Osteocyte (in vitro differentiated cells): ENCODE results near the gene GOLGA2. TPM values are rescaled to one million over a fixed set of nuclear protein-coding genes. Genes with fewer than 3 reads are reported as not detected.

Experiments used
- DNase-seq: peaks from one replicate; pipeline ENCODE4 v3.0.0; 2021; ENCODE audit warnings: mixed read lengths; ENCODE audit not compliant: unreplicated experiment; ENCODE audit errors: extremely low spot score
- H3K27ac Mint-ChIP-seq: one replicate; pipeline ENCODE4 v1.8.0; 2021; ENCODE audit warnings: mild to moderate bottlenecking, mixed read lengths; ENCODE audit not compliant: unreplicated experiment
- H3K27me3 Mint-ChIP-seq: one replicate; pipeline ENCODE4 v1.8.0; 2021; ENCODE audit warnings: mixed read lengths; ENCODE audit not compliant: unreplicated experiment
- H3K36me3 Mint-ChIP-seq: one replicate; pipeline ENCODE4 v1.8.0; 2021; ENCODE audit warnings: mixed read lengths; ENCODE audit not compliant: unreplicated experiment
- H3K4me1 Mint-ChIP-seq: one replicate; pipeline ENCODE4 v1.8.0; 2021; ENCODE audit warnings: mixed read lengths; ENCODE audit not compliant: unreplicated experiment
- H3K4me3 Mint-ChIP-seq: one replicate; pipeline ENCODE4 v1.8.0; 2021; ENCODE audit warnings: mild to moderate bottlenecking, moderate library complexity, mixed read lengths; ENCODE audit not compliant: unreplicated experiment
- H3K9me3 Mint-ChIP-seq: one replicate; pipeline ENCODE4 v1.8.0; 2021; ENCODE audit warnings: mixed read lengths; ENCODE audit not compliant: unreplicated experiment
- total RNA-seq: library from RNA; stranded (reverse); gene quantifications from 2 replicates; pipeline ENCODE4 v1.2.1, GENCODE V29; 2021
- TF ChIP-seq, protein P1 (sequence below): fragments of 200-600 bp; sonication (generic); IDR thresholded peaks from 2 replicates; pipeline ENCODE4 v1.5.0; 2021; ENCODE audit warnings: antibody characterized with exemption, mild to moderate bottlenecking, moderate library complexity

Gene GOLGA2
- total RNA-seq, 1 donor from 2014 or later: 184 TPM

DNA sequence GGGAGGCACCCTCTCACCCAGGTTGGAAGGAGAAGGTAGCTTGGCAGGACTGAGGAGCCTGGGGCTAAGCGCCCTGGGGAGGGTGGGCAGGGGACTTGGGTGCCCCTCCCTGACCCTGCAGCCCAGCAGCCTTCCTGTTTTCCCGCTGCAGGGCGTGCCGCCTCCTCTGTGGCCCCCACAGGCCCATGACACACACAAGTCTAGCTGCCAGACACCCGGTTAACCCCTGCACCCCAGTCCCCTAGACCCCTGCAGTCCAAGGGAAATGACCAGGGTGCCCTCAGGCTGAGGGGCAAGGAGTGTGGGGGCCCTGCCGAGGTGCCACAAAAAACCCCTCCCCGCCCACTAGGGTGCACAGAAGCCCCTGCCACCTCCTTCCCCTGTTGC is 33.0 kb downstream of the GOLGA2 start:
- peaks cover 37% of the 10 kb centered on the region for H3K4me1 Mint-ChIP-seq
- no peaks in the 10 kb centered on the region for H3K36me3 Mint-ChIP-seq
- H3K4me3 Mint-ChIP-seq: no peak overlapping the region
- H3K27me3 Mint-ChIP-seq: no peaks in the 10 kb centered on the region
- peak overlapping the region; percentile 1 for H3K27ac Mint-ChIP-seq
- no peak for DNase-seq
- no peaks in the 10 kb centered on the region for H3K9me3 Mint-ChIP-seq
- TF ChIP-seq, protein P1, sequence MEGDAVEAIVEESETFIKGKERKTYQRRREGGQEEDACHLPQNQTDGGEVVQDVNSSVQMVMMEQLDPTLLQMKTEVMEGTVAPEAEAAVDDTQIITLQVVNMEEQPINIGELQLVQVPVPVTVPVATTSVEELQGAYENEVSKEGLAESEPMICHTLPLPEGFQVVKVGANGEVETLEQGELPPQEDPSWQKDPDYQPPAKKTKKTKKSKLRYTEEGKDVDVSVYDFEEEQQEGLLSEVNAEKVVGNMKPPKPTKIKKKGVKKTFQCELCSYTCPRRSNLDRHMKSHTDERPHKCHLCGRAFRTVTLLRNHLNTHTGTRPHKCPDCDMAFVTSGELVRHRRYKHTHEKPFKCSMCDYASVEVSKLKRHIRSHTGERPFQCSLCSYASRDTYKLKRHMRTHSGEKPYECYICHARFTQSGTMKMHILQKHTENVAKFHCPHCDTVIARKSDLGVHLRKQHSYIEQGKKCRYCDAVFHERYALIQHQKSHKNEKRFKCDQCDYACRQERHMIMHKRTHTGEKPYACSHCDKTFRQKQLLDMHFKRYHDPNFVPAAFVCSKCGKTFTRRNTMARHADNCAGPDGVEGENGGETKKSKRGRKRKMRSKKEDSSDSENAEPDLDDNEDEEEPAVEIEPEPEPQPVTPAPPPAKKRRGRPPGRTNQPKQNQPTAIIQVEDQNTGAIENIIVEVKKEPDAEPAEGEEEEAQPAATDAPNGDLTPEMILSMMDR: no peak

DNA sequence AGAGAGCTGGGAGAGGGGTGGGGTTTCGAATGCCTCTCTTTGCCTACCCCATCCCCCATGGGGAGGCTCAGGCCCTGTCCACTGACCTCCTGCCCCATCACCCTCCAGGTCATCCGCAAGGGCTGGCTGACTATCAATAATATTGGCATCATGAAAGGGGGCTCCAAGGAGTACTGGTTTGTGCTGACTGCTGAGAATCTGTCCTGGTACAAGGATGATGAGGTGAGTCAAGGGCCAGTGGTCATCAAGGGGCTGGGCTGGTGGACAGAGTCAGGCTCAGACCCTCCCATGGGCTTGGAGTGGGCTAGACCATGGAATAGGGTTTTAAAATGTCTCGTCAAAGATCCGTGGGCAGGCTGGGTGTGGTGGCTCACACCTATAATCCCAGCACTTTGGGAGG is 33.7 kb downstream of the GOLGA2 start:
- H3K36me3 Mint-ChIP-seq: no peaks in the 10 kb centered on the region
- no peaks in the 10 kb centered on the region for H3K27me3 Mint-ChIP-seq
- TF ChIP-seq, protein P1: no peak
- peaks cover 35% of the 10 kb centered on the region for H3K4me1 Mint-ChIP-seq
- no peak for DNase-seq
- H3K27ac Mint-ChIP-seq: peak overlapping the region; percentile 33
- no peak overlapping the region for H3K4me3 Mint-ChIP-seq
- no peaks in the 10 kb centered on the region for H3K9me3 Mint-ChIP-seq

GRCh38 chr9:128233817-128234406 is 41.9 kb downstream of the GOLGA2 start:
- H3K27ac Mint-ChIP-seq: no peak overlapping the region
- H3K4me3 Mint-ChIP-seq: no peak overlapping the region
- H3K36me3 Mint-ChIP-seq: peaks cover 4% of the 10 kb centered on the region

DNA sequence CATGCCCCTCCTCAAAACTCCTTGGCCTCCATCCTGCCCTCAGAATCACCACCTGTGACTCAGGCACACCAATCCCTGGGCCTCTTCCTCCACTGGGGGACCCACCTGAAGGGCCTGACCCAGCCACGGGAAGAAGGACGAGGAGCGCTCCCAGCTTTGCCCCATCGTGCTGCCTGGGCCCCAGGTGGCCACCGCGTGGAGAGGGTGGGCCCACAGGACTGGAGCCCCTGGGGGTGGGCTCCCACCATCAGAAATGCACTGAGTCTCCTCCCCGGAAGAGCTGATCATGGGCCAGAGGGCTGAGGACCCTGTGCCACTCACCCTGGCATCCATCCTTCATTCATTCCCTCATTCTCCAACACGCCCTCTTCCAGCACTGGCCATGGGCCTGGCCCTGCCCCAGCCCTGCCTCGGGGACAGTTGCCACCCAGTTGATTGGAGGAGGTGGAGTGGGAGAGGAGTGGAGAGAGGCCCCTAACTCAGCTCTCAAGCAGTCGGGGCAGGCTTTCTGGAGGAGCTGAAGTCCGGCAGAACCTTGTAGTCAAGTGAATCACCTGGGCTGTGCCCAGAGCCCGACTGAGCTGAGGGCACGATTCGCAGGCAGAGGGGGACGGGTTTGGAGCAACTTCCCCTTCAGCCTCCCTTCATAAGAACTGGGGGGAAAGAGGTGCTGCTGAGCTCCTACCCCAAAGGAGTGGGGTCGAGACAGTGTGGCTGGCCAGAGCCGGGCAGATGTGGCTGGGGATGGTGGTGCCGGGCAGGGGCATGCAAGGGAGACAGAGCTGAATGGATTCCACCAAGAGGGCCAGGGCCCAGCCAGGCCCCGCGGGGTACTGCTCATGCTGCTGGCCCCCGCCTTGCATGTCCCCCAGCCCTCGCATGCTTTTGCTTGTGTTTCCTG is 43.0 kb downstream of the GOLGA2 start:
- Mint-ChIP-seq H3K9me3 (no peaks in the 10 kb centered on the region), H3K4me1 (no peaks in the 10 kb centered on the region), H3K36me3 (peaks cover 4% of the 10 kb centered on the region), H3K4me3 (no peak overlapping the region), H3K27me3 (no peaks in the 10 kb centered on the region), H3K27ac (no peak overlapping the region)
- TF ChIP-seq, protein P1: no peak
- DNase-seq: no peak

More at GRCh38 chr9:128233817-128234406, 41.9 kb downstream of the GOLGA2 start:
- Mint-ChIP-seq H3K4me1 (no peaks in the 10 kb centered on the region), H3K27me3 (no peaks in the 10 kb centered on the region), H3K9me3 (no peaks in the 10 kb centered on the region)
- TF ChIP-seq, protein P1: no peak
- DNase-seq: no peak
